HG03045 (cell line): ENCODE results near the gene AFP.

Source experiments
- ATAC-seq: cut with Tn5 transposase; IDR thresholded peaks from one replicate; pipeline ENCODE4 v1.9.1; 2021; ENCODE audit warnings: mild to moderate bottlenecking, moderate library complexity; ENCODE audit not compliant: unreplicated experiment

AFP gene

GRCh38 chr4:73413294-73413755 lies 22.7 kb upstream of the AFP start:
- no peak for ATAC-seq

- no peak for ATAC-seq
These were observed 21.1 kb upstream of the AFP start for GRCh38 chr4:73414936-73415271.

- no peak for ATAC-seq
These were observed 20.2 kb upstream of the AFP start for GRCh38 chr4:73415807-73416238.

- no peak for ATAC-seq
These were observed 19.5 kb upstream of the AFP start for GRCh38 chr4:73416423-73417087.

- ATAC-seq = no peak
These were observed 18.7 kb upstream of the AFP start for GRCh38 chr4:73417342-73417741.

GRCh38 chr4:73417973-73418372 lies 18.0 kb upstream of the AFP start:
- ATAC-seq = no peak

GRCh38 chr4:73418677-73419076 lies 17.3 kb upstream of the AFP start:
- ATAC-seq = no peak

- ATAC-seq = no peak
These were observed 16.6 kb upstream of the AFP start for GRCh38 chr4:73419106-73420038.

GRCh38 chr4:73420615-73421014 lies 15.4 kb upstream of the AFP start:
- ATAC-seq = no peak

- no peak for ATAC-seq
These were observed 14.1 kb upstream of the AFP start for GRCh38 chr4:73421708-73422457.

GRCh38 chr4:73422458-73422752 lies 13.6 kb upstream of the AFP start:
- no peak for ATAC-seq

- ATAC-seq = no peak
These were observed 12.8 kb upstream of the AFP start for GRCh38 chr4:73423184-73423583.

GRCh38 chr4:73426666-73427065 lies 9.4 kb upstream of the AFP start:
- no peak for ATAC-seq

GRCh38 chr4:73429118-73429517 lies 6.9 kb upstream of the AFP start:
- no peak for ATAC-seq

GRCh38 chr4:73429826-73430587 lies 6.0 kb upstream of the AFP start:
- ATAC-seq = no peak

GRCh38 chr4:73431813-73432168 lies 4.2 kb upstream of the AFP start:
- no peak for ATAC-seq

- ATAC-seq = no peak
These were observed 3.6 kb upstream of the AFP start for GRCh38 chr4:73432169-73433000.

- ATAC-seq = no peak
These were observed 2.9 kb upstream of the AFP start for GRCh38 chr4:73433140-73433539.

GRCh38 chr4:73434311-73434710 lies 1.7 kb upstream of the AFP start:
- ATAC-seq = no peak
